HG02981 (cell line): Measurements from ENCODE around the gene GNG11.

ENCODE experiments used
- ATAC-seq: cut with Tn5 transposase; IDR thresholded peaks from one replicate; pipeline ENCODE4 v1.9.1; 2021; ENCODE audit warnings: mild to moderate bottlenecking, moderate library complexity; ENCODE audit not compliant: unreplicated experiment

GNG11 gene

DNA sequence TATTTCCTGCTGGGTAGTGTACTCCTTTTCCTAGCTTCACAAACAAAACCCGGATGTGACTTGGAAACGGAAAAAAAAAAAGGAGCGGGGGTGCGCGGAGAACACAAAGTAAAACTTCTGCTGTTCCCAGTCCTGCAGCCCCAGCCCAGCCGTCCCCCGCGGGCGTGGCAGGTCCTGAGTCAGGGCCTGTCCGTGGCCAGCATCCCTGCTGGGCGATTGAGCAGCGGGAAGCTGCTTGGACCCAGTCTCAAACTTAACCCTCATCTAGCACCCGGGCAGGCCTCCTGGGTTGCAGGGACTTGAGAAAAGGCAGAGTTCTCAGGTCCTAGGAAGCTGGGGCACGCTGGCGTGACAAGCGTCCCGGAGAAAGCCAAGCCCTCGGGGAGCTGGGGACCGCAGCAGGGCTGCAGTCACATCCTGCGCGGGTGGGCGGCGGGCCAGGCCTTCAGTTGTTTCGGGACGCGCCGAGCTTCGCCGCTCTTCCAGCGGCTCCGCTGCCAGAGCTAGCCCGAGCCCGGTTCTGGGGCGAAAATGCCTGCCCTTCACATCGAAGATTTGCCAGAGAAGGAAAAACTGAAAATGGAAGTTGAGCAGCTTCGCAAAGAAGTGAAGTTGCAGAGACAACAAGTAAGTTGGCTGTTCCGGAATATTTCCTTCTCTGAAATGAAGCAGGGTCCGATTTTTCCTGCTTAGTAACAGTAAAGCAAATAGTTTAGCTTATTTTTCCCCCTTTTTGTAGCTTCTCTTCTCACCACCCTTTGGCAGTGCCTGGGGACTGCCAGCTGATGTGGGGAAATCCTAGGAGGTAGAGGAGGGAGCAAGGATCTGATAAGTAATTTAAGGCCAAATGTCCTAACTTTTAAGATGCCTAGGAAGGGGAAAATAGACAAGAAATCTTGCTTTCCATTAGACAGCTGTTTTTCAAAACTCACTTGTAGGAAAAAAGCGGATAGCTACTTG lies at the start of gene GNG11:
Gene GNG11 (plus strand): TSS at position 129 of the 960 bp plus-strand sequence. CDS start 403 bp downstream, at position 532.
- ATAC-seq = peak; percentile 84

DNA sequence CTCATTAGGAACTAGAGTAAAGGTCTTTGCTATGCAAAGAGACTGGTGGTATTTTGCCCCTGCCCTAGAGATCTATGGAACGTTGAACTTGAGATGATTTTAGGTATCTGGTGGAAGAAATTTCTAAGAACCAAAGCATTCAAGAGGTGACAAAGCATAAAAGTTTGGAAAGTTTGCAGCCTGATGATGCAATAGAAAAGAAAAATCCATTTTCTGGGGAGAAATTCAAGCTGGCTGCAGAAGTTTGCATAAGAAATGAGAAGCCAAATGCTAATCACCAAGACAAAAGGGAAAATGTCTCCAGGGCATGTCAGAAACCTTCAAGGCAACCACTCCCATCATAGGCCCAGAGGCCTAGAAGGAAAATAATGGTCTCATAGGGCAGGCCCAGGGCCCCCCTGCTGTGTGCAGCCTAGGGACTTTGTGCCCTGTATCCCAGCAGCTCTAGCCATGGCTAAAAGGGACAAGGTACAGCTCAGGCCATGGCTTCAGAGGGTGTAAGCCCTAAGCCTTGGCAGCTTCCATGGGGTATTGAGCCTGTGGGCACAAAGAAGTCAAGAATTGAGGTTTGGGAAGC lies 47.4 kb upstream of the GNG11 start:
- no peak for ATAC-seq

DNA sequence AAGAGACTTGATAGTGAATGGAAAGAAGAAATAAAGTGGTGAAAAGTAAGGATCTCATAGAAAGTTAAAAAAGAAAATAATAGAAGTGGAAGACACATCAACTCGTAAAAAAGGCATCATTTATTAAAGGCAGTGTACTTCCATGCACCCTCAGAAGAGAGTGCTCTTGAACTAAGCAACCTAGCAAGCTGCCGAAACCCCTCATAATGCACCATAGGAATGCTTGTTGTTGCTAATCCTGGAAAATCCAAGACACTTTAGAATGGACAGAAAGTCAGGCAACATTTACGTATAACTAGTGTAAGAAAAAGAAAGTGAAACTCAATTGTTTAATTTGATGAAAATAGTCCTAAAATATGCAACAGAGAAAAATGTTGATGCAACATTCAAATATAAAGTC lies 43.8 kb upstream of the GNG11 start:
- no peak for ATAC-seq

DNA sequence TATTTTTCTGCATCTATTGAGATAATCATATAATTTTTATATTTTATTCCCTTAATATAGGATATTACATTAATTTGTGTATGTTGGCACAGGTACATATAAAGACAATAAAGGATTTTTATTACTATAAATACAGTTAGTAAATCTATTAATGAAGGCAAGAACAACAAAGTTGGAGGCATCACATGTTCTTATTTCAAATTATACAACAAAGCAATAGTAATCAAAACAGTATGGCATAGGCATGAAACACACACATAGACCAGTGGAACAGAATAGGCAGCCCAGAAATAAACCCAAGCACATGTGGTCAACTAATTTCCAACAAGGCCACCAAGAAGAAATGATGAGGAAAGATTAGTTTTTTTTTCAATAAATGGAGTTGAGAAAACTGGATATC lies 42.2 kb upstream of the GNG11 start:
- ATAC-seq = no peak

DNA sequence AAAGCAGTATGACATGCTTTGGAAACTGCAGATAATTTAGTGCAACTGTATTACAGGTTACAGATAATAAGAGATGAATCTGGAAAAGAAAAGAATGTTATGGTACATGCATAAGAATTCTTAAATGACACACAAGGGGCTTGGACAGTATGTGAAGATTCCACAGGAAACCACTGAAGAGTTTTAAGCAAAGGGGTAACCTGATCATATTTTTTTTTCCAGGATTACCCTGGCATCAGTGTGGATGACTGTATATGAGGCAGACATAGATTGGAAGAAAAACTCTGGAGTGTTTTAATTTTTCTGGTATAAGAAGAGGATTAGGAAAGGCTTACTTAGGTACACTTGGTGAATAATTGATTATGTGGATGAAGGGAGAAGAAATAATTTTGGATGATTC lies 39.1 kb upstream of the GNG11 start:
- ATAC-seq = no peak

DNA sequence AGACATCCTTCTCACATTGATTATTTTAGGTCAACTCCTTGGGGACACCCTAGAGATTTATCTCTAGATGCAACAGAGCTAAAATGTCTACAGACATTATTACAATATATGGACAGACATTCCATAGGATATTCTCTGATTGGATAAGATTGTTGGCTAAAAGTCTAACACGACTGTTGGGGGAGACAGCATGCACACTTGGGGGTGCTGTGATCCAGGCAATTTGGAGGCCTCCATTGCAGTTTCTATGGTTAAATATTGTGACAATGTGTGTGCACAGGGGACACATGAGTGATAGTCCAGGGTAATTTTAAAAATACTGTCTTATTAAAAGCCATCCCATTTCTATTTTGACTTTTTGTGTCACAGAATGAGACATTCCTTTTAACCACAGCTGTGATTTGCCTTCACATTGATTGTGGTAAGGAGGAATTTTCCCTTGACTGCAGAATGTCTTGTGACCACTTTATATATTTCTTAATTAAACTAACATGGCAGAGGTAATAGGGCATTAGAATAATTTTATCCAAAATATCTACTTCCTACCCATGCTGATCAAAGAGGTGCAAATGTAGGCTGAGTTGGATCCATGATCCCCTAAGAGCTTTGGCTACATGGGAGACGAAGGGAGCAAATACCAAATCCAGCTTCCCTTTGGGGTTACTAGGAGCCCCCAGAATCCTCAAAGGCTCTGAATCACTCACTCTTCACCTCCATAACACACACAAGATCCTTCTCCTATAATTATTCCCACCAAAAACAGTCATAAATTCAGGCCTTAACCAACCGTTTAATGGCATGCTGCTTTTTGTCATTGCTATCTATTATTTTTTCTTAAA lies 38.2 kb upstream of the GNG11 start:
- ATAC-seq = no peak

DNA sequence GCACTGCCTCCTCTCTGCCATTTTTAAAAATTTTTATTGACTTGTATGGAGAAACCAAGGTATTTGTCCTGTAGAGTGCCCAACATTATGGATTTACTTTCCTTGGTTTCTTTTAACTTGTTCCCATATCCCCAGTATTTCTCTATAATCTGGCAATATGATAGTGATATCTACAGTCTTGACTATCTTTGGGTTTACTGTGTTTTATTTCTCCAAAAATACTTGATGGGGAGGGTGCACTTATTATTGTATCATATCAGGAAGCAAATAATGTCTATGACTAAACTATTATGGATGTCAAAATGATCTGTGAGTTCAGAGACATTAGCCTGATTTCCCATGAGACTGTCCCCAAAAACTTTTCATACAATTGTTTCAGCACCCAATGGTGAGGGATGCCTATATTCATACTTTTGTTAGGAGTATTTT lies 37.6 kb upstream of the GNG11 start:
- ATAC-seq = no peak

DNA sequence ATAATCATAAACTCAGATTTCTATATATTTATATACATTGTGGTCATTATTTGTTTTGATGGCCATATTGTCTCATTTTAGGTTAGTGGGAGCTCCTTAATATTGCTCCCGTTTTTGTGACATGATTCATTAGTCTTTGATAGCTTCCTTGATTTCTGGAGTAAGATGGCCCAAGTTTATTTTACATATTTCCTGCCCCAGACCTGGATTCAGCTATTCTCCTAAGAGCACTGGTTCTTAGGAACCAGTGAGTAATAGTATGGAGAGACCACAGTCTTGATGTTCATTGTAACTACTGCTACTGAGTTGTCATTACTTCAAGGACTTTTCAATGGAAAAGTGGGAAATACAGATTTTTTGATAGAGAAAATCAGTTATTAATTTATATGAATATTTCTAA lies 37.0 kb upstream of the GNG11 start:
- no peak for ATAC-seq

DNA sequence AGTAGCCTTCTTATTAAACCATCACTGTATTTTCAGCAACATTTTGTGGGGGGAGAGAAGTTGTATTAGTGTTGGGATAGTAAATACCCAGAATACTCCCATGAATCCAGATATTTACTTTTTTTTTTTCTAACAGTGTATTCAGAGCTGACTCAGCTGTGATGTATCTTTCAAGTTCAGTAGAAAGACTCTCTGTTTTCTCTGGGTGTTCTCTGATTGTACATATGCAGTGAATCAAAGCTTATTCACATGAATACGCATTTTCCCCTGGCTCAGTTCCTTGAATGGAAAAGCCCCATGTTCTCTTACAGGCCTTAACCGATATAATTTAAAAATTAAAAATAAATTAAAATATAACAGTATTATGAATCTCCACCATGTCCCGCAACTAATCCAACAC lies 32.3 kb upstream of the GNG11 start:
- ATAC-seq = no peak

DNA sequence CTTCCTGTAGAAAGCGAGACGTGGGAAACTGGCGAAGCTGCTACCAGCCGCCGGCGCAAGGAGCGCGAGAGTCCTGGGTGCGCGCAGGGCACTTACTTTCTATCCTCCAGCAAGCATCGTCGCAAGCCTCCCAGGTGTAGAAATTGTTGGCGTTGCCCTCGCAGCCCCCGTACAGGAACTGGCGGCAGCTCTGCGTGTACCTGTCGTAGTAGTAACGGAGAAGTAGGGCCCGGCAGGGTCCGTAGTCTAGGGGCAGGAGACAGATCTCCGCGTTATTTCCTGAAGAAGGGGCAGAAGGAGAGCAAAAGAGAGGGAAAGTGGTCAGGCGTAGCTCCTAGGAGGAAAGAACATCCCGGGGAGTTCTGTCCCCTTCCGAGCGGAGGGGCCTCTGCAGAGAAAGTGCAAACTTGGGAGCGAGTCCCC lies 31.5 kb upstream of the GNG11 start:
- ATAC-seq = peak; percentile 42

DNA sequence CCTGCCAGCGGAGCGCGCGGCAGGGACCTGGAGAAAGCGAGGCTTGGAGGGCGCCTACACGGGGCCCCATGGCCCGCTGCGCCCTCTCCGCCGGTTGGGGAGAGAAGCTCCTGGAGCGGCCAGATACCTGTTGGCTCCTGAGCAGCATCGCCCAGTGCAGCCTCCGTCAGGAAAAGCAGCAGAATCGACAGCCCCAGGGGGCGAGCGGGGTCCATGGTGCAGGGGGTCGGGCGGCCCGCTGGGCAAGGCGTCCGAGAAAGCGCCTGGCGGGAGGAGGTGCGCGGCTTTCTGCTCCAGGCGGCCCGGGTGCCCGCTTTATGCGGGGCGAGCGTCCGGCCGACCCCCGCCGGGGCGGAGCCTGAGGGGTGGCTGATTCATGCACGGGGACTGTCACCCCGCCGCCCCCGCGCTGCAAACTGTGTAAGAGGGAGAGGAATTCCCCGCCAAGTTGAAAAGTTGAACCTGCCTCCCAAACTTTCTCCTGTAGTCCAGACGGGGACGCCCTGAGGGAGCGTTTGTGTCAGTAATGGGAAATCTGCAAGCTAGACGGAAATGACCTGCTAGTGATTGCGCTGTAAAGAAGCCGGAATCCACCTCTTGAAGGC lies 31.0 kb upstream of the GNG11 start, which contains the start of gene TFPI2:
Gene TFPI2 (minus strand): TSS at position 290 of the 605 bp plus-strand sequence. CDS start 75 bp downstream, at position 215.
- ATAC-seq = peak; percentile 40

DNA sequence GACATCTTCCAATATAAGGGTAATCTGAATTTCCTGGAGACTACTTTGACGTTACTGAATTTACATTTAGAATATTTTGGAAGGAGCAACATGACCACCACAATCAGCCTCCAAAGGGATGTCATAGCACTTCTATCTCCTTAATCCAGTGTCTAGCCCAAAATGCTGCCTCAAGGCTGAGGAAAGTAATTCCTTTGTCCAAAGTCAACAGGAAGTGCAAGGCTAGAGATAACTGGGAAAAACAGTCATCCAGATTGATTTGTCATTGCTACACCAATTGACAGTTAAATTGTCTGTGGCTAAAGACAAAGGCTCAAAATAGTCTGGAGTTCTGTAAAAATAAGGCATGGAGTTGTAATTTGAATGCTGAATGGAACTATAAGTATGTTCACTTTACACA lies 27.1 kb upstream of the GNG11 start:
- no peak for ATAC-seq

DNA sequence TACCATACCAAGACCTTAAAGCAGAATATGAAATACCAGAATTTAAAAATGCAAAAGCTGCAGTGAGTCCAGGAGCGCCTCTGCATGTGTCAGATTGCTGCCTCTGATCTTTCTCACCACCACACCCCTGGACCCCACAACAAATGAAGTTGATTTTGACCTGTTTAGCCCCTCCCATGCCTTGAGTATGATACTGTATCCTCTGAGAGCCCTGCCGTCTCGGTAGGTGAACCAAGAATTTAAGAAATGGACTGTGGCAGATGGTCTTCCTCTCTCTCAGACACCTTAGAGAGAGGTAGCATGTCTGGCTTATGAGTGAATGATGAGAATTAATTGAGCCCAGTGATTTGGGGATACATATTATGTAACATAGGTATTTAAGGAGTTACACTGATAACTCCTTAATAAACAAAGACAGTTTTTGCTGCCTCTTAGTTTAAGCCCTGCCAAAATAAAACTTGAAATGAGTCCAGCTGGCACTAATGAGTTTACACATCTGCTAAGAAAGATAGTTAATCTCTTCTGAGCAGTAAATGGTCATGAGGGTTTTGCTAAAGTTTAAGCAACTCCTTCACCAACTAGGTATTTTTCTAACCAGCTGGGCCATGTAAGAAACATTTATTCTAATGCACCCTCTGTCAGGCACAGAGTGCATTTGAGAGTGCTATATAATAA lies 26.4 kb upstream of the GNG11 start:
- no peak for ATAC-seq

DNA sequence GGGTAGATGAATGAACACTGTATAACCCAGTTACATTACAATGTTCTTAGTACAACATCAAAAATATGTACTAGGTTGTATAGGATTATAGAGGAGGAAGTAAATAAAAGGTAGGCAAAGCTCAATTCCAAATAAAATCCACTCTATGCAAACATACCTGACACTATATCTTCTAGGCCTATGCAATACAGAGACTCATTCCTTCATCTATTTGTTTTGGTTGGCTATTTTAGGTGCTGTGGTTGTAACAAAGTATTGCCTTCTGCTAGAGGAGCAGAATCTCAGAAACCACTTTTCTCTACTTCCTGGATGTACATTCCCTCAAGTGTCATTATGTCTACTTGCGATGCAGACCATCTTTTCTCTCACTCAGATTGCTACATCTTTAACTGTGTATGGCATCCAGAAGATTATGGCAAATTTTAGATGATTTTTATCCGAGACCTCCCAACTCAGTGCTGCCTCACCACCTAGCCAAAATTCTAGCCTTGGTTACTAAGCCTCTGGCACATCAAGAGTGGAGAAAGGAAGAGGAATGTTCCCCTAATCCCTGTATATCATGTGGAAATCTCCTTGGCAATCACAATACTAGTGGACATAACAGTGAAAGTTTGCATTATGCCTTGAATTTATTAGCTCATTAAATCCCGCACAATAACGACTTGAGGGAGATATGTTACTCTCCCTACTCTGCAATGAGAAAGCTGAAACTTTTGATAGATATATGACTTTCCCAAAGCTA lies 25.5 kb upstream of the GNG11 start:
- ATAC-seq = no peak

DNA sequence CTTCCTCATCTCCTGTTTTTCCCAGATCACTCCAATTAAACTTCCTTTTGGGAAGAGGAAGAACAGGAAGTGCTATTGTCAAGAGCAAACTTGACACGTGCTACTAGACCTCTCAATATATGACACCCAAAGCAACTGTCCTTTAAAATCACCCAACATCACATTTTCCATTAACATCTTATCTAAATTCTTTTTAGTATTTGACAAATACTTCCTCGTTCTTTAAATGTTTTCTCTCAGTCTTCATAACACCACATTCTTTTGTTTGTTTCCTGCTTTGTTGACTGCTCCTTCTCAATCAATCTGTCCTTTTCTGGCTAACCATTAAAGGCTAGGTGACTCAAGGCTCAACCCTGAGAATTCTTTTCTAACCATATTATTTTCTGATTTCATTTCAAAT lies 23.9 kb upstream of the GNG11 start:
- ATAC-seq = no peak

DNA sequence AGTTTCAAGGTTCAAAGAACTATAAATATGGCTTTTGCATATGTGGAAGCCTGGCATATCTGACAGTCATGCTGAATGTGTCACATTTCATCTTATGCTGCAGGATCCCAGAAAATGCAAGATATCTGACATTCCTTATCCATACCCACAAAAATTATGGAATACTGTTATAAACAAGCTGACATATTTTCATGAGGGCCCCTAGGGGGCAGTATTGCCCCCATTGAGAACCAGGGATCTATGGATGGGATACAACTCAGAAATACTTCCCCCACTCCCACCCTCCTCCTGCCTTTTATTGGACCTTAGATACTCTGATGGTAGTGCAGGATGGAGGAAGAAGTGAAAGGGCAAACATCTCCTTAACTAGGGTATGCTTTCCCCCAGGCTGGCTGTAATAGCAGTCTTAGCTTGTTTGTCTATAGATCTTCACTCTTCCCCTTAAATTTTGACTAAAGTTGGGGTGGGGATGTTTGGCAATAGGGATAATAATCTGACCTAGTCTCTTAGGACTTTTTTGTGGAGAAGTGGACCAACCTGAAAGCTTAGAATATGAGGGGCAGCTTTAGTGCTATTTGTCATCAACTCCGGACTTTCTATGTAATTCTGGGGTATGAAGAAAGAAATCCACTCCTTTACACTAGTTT lies 18.6 kb upstream of the GNG11 start:
- ATAC-seq = no peak

DNA sequence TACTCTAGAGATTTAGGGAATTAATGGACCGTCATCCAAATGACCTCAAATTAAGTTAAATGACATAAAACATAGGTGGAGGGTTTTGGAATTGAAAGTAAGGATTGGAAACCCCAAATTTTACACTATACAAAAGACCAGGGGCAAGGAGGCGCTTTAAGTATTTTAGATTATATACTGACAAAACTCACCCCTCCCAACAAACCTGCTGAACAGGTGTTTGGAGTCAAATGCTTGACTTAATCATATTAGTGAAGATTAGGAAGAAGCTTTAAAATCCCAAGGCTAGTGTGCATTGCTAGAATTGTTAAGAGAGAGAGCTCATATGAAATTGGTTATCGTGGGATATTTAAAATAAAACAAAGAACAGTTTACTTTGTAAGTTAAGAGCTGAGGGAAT lies 15.3 kb upstream of the GNG11 start, which contains the start of gene GNGT1:
Gene GNGT1 (plus strand): TSS at position 301 of the 400 bp plus-strand sequence. CDS start 180 bp downstream, outside the sequence.
- no peak for ATAC-seq

DNA sequence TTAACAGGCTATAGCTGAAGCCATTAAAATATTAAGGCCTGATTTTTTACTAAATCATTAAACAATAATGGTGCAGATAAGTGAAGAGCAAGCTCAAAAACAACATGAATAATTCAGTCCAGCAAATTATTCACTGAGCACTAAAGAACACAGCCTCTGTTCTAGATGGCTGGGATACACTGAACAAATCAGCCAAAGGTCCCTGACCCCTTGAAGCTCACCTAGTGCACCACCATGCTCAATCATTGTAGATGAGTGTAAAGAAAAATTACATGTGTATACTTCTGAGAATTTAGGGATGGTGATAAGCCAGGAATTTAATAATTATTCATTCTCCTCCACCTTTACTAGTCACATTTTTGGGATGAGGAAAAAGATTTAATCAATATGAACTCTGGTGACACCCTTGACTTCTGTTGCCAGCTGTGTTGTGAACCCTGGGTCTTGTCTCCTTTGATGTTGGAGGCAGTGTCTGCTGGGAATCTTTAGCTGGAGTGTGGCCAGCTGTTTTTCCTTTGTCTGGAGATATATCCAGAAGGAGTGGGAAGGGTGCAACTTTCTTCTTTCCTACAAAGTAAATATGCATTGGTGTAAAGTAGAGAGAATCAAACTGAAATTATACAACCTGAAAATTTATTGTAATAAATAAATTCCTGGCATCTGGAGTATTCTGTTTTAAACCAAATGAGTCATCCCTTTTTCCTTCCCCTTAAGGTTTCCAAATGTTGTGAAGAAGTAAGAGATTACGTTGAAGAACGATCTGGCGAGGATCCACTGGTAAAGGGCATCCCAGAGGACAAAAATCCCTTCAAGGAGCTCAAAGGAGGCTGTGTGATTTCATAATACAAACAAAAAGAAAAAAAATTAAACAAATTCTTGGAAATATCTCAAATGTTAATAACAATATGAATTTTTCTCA lies 11.2 kb upstream of the GNG11 start:
- ATAC-seq = no peak
